Breast epithelium (tissue), 4 donors: ENCODE data around the gene NUP153. TPM values are rescaled to one million over a fixed set of nuclear protein-coding genes. Genes with fewer than 3 reads are reported as not detected.

Experiments
- DNase-seq, 2 donors: peaks; one replicate each; pipeline ENCODE4 v3.0.0-alpha.2; 2019; ENCODE audit warnings: low spot score in 2 of 2
- H3K27ac ChIP-seq, 2 donors: fragments of 200-600 bp; sonication (generic) in 1 of 2; one replicate each; pipeline ENCODE4 v1.5.1; 2016 to 2019; ENCODE audit warnings: mild to moderate bottlenecking in 1 of 2
- H3K27me3 ChIP-seq, 2 donors: fragments of 200-600 bp; sonication (generic) in 1 of 2; one replicate each; pipeline versions ENCODE4 v1.5.1 to v1.6.0; 2017 to 2019; ENCODE audit warnings: control low read depth in 1 of 2, mild to moderate bottlenecking in 1 of 2
- H3K36me3 ChIP-seq: fragments of 200-600 bp; one replicate; pipeline ENCODE4 v1.5.1; 2019
- H3K4me1 ChIP-seq, 2 donors: fragments of 200-600 bp; sonication (generic); one replicate each; pipeline ENCODE4 v1.5.1; 2016 to 2019; ENCODE audit warnings: control low read depth in 1 of 2
- H3K4me3 ChIP-seq, 3 donors: fragments of 200-600 bp; sonication (generic); 1 replicate in 2 of 3; 2 replicates in 1 of 3; pipeline ENCODE4 v1.5.1; 2016 to 2019; ENCODE audit warnings: mild to moderate bottlenecking in 3 of 3, moderate library complexity in 2 of 3
- H3K9me3 ChIP-seq, 2 donors: fragments of 200-600 bp; sonication (generic) in 1 of 2; one replicate each; pipeline ENCODE4 v1.5.1; 2016 to 2019; ENCODE audit warnings: control low read depth in 1 of 2
- CTCF ChIP-seq, 3 donors: fragments of 450-650 bp; IDR thresholded peaks; one replicate each; pipeline ENCODE4 v1.5.1; 2016 to 2017; ENCODE audit warnings: antibody characterized with exemption in 3 of 3, mild to moderate bottlenecking in 3 of 3, moderate library complexity in 3 of 3
- POLR2A ChIP-seq: fragments of 450-650 bp; IDR thresholded peaks from one replicate; pipeline ENCODE4 v1.6.1; 2016; ENCODE audit warnings: antibody characterized with exemption, mild to moderate bottlenecking, moderate library complexity
- POLR2AphosphoS5 ChIP-seq, 3 donors: sonication (generic); formaldehyde crosslinking; IDR thresholded peaks; one replicate each; pipeline ENCODE4 v1.6.1; 2017; ENCODE audit warnings: antibody characterized with exemption in 3 of 3
- intact Hi-C: fragments of 100-400 bp; cut with DNase I; formaldehyde crosslinking; loops from one replicate; pipeline ENCODE4 v1.15.1; 2023; ENCODE audit warnings: low total_unique reads
- total RNA-seq, 3 donors: library from RNA; depleted of rRNA; stranded (reverse); fragments of >200 nt; gene quantifications; one replicate each; pipeline ENCODE4 v1.1.0, GENCODE V29; 2016

Gene NUP153
- total RNA-seq, 3 donors from 2014 or later, result 34.1 to 61.2 (median 38.3) TPM

GRCh38 chr6:17565399-17565798 lies 141.3 kb downstream of the NUP153 start:
- DNase-seq, result no peak
- Histone ChIP-seq H3K27ac (no peak overlapping the region), H3K4me3 (no peak overlapping the region), H3K27me3 (no peaks in the 10 kb centered on the region), H3K4me1 (no peaks in the 10 kb centered on the region), H3K36me3 (no peaks in the 10 kb centered on the region), H3K9me3 (peaks cover 0 to 20% of the 10 kb centered on the region in 2 donors)
- intact Hi-C loops, result no loop called here
- TF ChIP-seq POLR2A (no peak), CTCF (IDR thresholded peaks at IDR 0.05) (no peak), POLR2AphosphoS5 (IDR thresholded peaks at IDR 0.05) (no peak)

Other genes starting within 250 kb of the NUP153 start
- 10 to 100 TPM; 27.9 to 39.4 (median 33.8) TPM for gene FAM8A1, start 106.6 kb downstream of the NUP153 start, total RNA-seq